Prostate gland (tissue), 2 donors: Measurements from ENCODE around the gene TRPT1.

Experiments
- POLR2A ChIP-seq: fragments of 450-650 bp; IDR thresholded peaks from one replicate; pipeline ENCODE4 v1.6.1; 2016; ENCODE audit warnings: antibody characterized with exemption, mild to moderate bottlenecking
- TF ChIP-seq, protein P1 (sequence below), 4 experiments: fragments of 200-600 bp in 2 of 4; fragments of 450-650 bp in 2 of 4; sonication (generic) in 2 of 4; IDR thresholded peaks; 1 replicate in 3 of 4; 2 replicates in 1 of 4; pipeline ENCODE4 v1.5.1; 2016 to 2019; ENCODE audit warnings: antibody characterized with exemption in 4 of 4, mild to moderate bottlenecking in 2 of 4, moderate library complexity in 2 of 4

DNA sequence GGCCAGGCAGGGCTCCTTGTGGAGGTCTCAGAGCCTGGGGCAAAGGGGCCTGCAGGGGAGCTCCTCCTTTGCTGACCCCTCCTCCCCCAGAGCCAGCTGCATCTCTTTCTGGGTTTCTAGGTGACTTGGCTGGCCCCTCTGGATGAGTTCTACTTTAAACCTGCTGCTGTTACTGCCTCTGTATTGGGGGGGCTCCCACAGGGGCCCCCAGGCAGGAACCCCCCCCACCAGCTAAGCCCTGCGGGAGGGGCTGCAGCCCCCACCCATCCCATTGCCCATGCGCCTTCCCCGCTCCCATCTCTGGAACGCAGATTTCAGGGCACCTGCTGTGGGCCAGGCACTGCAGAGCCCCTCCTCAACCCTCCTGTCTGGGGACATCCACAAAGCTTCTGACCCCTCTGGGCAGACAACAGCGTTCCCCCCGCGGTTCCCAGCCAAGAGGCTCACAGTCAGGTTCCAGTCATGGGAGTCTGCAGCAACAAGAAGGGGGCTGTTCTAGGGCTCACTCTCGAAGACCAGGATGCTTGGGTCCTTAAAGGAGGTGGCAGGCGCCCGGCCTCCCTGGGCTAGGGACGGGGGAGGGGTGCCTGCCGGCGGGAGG, 24.5 kb upstream of the TRPT1 start:
- TF ChIP-seq, protein P1, sequence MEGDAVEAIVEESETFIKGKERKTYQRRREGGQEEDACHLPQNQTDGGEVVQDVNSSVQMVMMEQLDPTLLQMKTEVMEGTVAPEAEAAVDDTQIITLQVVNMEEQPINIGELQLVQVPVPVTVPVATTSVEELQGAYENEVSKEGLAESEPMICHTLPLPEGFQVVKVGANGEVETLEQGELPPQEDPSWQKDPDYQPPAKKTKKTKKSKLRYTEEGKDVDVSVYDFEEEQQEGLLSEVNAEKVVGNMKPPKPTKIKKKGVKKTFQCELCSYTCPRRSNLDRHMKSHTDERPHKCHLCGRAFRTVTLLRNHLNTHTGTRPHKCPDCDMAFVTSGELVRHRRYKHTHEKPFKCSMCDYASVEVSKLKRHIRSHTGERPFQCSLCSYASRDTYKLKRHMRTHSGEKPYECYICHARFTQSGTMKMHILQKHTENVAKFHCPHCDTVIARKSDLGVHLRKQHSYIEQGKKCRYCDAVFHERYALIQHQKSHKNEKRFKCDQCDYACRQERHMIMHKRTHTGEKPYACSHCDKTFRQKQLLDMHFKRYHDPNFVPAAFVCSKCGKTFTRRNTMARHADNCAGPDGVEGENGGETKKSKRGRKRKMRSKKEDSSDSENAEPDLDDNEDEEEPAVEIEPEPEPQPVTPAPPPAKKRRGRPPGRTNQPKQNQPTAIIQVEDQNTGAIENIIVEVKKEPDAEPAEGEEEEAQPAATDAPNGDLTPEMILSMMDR (IDR thresholded peaks at IDR 0.05), result no peak
- no peak for TF ChIP-seq POLR2A
